Stimulated activated effector memory CD8-positive, alpha-beta T cell treated with anti-CD3 and anti-CD28 coated beads, Interleukin-12 subunit alpha, Interleukin-12 subunit beta, amount 100 ng/mL, for 72 hours (primary cell): ENCODE results near the gene PDE7B.

Experiments used
- ATAC-seq: fragments of 150-1000 bp; cut with Tn5 transposase; 2 replicates; pipeline ENCODE4 v1.10.0; 2021
- DNase-seq, 2 donors: peaks; one replicate each; pipeline ENCODE4 v3.0.0; 2021 to 2022; ENCODE audit warnings: low spot score in 2 of 2
- H3K27ac Mint-ChIP-seq: one replicate; pipeline ENCODE4 v1.8.0; 2022; ENCODE audit warnings: mild to moderate bottlenecking, mixed read lengths
- H3K36me3 Mint-ChIP-seq: one replicate; pipeline ENCODE4 v1.8.0; 2022; ENCODE audit warnings: mild to moderate bottlenecking, mixed read lengths
- H3K4me1 Mint-ChIP-seq: one replicate; pipeline ENCODE4 v1.8.0; 2022; ENCODE audit warnings: mixed read lengths
- H3K4me3 Mint-ChIP-seq: one replicate; pipeline ENCODE4 v1.8.0; 2022; ENCODE audit warnings: mild to moderate bottlenecking, mixed read lengths
- H3K9me3 Mint-ChIP-seq: one replicate; pipeline ENCODE4 v1.8.0; 2022; ENCODE audit warnings: mixed read lengths

Gene PDE7B

DNA sequence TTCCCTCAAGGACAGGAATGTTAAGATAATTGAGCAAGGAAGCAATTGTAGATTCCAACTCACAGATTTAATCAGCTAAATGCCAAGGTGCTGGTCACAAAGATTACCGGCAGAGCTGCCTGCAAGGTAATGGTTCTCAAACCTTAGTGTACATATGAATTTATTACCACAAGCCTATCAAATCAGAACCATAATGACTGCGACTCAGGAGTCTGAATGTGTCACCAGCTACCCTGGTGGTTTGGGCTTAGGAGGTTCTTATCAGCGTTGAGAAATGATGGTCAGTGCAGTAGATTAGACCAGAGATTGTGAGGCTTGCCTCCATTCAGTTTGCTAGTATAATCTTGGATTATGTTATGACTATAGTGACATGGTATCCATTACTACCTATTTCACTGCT, 319.7 kb downstream of the PDE7B start:
- no peak for DNase-seq
- no peak overlapping the region for H3K27ac Mint-ChIP-seq
- no peak for ATAC-seq
- no peaks in the 10 kb centered on the region for H3K4me1 Mint-ChIP-seq
- H3K9me3 Mint-ChIP-seq: peaks cover 5% of the 10 kb centered on the region
- no peaks in the 10 kb centered on the region for H3K36me3 Mint-ChIP-seq
- no peak overlapping the region for H3K4me3 Mint-ChIP-seq

DNA sequence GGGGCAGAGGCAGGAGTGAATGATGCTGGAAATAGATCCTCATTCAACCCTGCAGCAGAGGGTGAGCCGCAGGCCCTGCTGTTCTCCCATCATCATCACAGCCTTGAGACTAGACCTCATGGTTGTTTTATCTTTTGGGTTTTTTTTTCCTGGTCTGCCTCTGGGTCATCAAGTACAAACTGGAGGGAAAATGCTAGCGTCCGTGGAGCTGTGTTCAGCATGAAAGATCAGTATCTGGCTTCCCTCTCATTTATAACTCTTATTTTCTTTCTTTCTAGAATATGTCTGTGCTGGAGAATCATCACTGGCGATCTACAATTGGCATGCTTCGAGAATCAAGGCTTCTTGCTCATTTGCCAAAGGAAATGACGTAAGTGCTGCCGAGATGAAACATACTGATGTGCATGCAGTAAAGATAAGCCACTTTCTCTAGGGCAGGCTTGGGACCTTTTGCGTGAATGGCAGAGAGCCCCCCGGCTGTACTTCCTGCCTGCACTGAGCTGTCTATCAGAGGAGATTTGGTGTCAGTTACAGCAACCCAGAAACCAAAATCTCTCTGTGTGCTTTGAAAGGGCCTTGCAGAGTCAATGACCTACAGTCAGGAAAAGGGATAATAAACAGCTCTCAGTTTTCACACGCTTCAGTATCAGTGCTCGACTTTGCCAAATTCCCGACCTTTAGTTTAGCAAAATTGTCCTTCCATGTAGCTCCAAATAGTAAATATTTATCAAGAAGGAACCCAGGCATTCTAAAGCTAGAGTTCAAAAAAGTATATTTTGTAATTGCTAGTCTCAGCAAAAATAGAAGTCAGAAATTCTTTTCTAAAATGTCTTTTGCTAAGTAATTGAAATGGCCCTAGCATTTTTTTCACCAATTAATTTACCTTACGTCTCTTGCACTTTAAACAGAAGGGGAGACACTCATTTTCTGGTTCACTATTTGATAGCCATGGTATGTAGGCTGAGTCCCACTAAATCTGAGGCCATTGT, 322.3 kb downstream of the PDE7B start:
- H3K36me3 Mint-ChIP-seq: no peaks in the 10 kb centered on the region
- H3K4me3 Mint-ChIP-seq: no peak overlapping the region
- no peaks in the 10 kb centered on the region for H3K4me1 Mint-ChIP-seq
- no peak for ATAC-seq
- H3K27ac Mint-ChIP-seq: no peak overlapping the region
- DNase-seq: no peak
- H3K9me3 Mint-ChIP-seq: no peaks in the 10 kb centered on the region

DNA sequence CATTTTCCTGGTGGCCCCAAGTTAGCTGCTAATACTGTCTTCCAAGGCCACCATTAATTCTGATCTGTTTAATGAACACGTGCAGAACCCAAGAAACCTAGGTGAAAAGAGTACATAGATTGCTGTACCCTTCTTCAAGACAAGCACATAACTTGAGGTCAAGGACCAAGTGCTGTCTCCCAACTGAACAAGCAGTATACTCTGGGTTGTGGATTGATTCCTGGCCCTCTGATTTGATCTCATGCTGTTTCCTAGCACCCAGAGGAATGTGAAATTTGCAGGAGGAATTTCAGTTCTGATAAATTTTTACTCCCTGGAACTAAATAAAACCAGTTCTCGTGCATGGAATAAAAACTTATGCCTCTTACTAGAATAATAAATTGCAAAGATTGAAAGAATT, 323.0 kb downstream of the PDE7B start:
- ATAC-seq (no peak), DNase-seq (no peak)
- Mint-ChIP-seq H3K9me3 (no peaks in the 10 kb centered on the region), H3K27ac (no peak overlapping the region), H3K4me1 (no peaks in the 10 kb centered on the region), H3K36me3 (no peaks in the 10 kb centered on the region), H3K4me3 (no peak overlapping the region)

DNA sequence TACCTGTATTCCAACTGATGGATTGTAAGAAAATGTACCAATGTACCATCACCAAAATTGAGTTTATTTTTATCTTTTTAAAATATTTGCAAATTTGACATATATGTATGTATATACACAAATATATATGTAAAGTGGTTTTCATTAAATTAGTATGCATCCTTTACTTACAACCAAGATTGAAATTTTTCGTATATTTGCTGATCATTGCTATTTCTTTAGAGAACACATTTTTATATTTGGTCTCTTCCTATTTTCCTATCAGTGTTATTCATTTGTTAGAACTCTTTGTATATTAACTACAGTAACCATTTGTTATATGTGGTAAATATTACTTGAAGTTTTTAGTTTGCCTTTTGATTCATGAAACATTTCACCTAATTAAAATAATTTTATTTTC, 324.4 kb downstream of the PDE7B start:
- DNase-seq (no peak), ATAC-seq (no peak)
- H3K27ac Mint-ChIP-seq: no peak overlapping the region
- H3K9me3 Mint-ChIP-seq: no peaks in the 10 kb centered on the region
- H3K4me1 Mint-ChIP-seq: no peaks in the 10 kb centered on the region
- H3K4me3 Mint-ChIP-seq: no peak overlapping the region
- H3K36me3 Mint-ChIP-seq: no peaks in the 10 kb centered on the region

DNA sequence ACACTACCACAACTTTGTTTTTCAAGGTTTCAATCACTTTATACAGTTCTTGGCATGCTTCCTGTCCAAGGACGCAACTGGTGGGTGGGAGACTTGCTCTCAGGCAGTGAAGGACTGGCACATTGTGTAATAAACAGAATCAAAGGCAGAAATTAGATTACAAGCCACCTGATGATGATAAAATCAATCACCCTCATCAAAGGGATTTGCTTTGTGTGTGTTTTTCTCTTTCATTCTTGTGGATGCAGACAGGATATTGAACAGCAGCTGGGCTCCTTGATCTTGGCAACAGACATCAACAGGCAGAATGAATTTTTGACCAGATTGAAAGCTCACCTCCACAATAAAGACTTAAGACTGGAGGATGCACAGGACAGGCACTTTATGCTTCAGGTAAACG, 327.2 kb downstream of the PDE7B start:
- no peaks in the 10 kb centered on the region for H3K9me3 Mint-ChIP-seq
- H3K27ac Mint-ChIP-seq: no peak overlapping the region
- no peak overlapping the region for H3K4me3 Mint-ChIP-seq
- H3K4me1 Mint-ChIP-seq: no peaks in the 10 kb centered on the region
- DNase-seq (no peak), ATAC-seq (no peak)
- H3K36me3 Mint-ChIP-seq: no peaks in the 10 kb centered on the region

GRCh38 chr6:136180704-136181511, 329.4 kb downstream of the PDE7B start:
- no peak for ATAC-seq
- Mint-ChIP-seq H3K4me3 (no peak overlapping the region), H3K36me3 (no peaks in the 10 kb centered on the region), H3K27ac (no peak overlapping the region), H3K9me3 (no peaks in the 10 kb centered on the region), H3K4me1 (no peaks in the 10 kb centered on the region)
- DNase-seq: no peak

- H3K4me1 Mint-ChIP-seq: no peaks in the 10 kb centered on the region
- DNase-seq (no peak), ATAC-seq (no peak)
- no peak overlapping the region for H3K27ac Mint-ChIP-seq
- H3K4me3 Mint-ChIP-seq: no peak overlapping the region
- H3K9me3 Mint-ChIP-seq: no peaks in the 10 kb centered on the region
- no peaks in the 10 kb centered on the region for H3K36me3 Mint-ChIP-seq
Measured at GRCh38 chr6:136181512-136181833, 330.0 kb downstream of the PDE7B start.

DNA sequence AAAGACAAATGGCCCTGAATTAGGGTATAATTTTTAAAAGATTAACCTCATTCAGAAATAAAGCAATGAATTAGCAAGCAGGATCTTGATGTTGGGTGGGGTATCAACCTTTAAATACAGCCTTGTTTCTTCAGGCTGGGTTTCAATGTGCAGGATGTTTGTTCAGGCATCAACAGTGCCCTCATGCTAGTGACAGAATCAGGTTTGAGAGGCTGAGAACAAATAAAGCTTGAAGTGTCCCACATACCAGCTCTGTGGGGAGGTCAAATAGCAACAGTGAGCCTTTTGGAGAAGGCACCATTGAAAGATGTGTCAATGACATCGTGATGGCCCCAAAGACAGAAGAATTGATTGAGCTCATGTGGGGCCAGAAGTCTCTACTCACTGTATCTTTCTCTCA, 330.4 kb downstream of the PDE7B start:
- Mint-ChIP-seq H3K4me3 (no peak overlapping the region), H3K36me3 (no peaks in the 10 kb centered on the region), H3K4me1 (no peaks in the 10 kb centered on the region), H3K9me3 (no peaks in the 10 kb centered on the region), H3K27ac (no peak overlapping the region)
- DNase-seq (no peak), ATAC-seq (no peak)

- ATAC-seq (no peak), DNase-seq (no peak)
- Mint-ChIP-seq H3K9me3 (no peaks in the 10 kb centered on the region), H3K4me1 (no peaks in the 10 kb centered on the region), H3K27ac (no peak overlapping the region), H3K36me3 (no peaks in the 10 kb centered on the region), H3K4me3 (no peak overlapping the region)
Measured at GRCh38 chr6:136184738-136185137, 333.2 kb downstream of the PDE7B start.

GRCh38 chr6:136186363-136186762, 334.9 kb downstream of the PDE7B start:
- no peak for DNase-seq
- H3K27ac Mint-ChIP-seq: no peak overlapping the region
- ATAC-seq: no peak
- H3K9me3 Mint-ChIP-seq: no peaks in the 10 kb centered on the region
- H3K36me3 Mint-ChIP-seq: no peaks in the 10 kb centered on the region
- no peaks in the 10 kb centered on the region for H3K4me1 Mint-ChIP-seq
- H3K4me3 Mint-ChIP-seq: no peak overlapping the region

GRCh38 chr6:136188486-136188885, 337.0 kb downstream of the PDE7B start:
- H3K9me3 Mint-ChIP-seq: no peaks in the 10 kb centered on the region
- ATAC-seq (no peak), DNase-seq (no peak)
- no peak overlapping the region for H3K4me3 Mint-ChIP-seq
- no peaks in the 10 kb centered on the region for H3K4me1 Mint-ChIP-seq
- no peak overlapping the region for H3K27ac Mint-ChIP-seq
- H3K36me3 Mint-ChIP-seq: no peaks in the 10 kb centered on the region

DNA sequence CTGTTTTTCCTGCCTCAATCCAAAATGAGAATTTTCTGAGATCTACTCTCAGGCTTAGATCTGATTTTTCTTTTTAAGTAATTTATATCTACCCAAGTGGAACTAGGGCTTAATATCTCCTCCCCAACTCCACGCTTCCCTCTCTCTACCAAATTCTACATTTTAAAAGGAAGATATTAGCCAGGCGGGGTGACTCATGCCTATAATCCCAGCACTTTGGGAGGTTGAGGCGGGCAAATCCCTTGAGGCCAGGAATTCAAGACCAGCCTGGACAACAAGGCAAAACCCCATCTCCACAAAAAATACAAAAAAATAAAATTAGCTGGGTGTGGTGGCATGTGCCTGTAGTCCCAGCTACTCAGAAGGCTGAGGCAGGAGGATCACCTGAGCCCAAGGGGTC, 337.6 kb downstream of the PDE7B start:
- no peak for DNase-seq
- no peaks in the 10 kb centered on the region for H3K9me3 Mint-ChIP-seq
- H3K36me3 Mint-ChIP-seq: no peaks in the 10 kb centered on the region
- no peak overlapping the region for H3K27ac Mint-ChIP-seq
- H3K4me1 Mint-ChIP-seq: no peaks in the 10 kb centered on the region
- H3K4me3 Mint-ChIP-seq: no peak overlapping the region
- no peak for ATAC-seq

- no peaks in the 10 kb centered on the region for H3K9me3 Mint-ChIP-seq
- no peaks in the 10 kb centered on the region for H3K36me3 Mint-ChIP-seq
- no peak for DNase-seq
- no peaks in the 10 kb centered on the region for H3K4me1 Mint-ChIP-seq
- no peak overlapping the region for H3K4me3 Mint-ChIP-seq
- no peak for ATAC-seq
- no peak overlapping the region for H3K27ac Mint-ChIP-seq
Measured at GRCh38 chr6:136191606-136192312, 340.3 kb downstream of the PDE7B start.

DNA sequence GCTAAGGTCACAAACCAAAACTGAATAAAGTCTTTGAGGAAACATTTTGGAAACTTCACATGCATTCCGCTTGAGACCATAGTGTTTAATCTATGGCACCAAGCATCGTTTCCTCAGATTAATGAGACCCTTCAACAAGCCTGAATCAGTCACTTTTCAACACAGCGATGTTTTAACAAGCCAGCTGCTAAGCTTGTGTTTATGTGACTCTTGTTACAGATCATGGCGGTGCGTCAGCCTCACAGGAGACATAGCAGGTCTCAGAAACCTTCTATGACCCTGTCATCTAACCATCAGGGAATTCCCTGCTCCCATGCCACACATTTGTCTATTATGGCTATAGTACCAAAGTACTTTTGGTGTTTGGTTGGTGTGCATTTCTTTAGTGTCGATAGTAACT, 341.4 kb downstream of the PDE7B start:
- DNase-seq: no peak
- Mint-ChIP-seq H3K36me3 (no peaks in the 10 kb centered on the region), H3K27ac (no peak overlapping the region), H3K9me3 (no peaks in the 10 kb centered on the region), H3K4me1 (no peaks in the 10 kb centered on the region), H3K4me3 (no peak overlapping the region)
- ATAC-seq: no peak

DNA sequence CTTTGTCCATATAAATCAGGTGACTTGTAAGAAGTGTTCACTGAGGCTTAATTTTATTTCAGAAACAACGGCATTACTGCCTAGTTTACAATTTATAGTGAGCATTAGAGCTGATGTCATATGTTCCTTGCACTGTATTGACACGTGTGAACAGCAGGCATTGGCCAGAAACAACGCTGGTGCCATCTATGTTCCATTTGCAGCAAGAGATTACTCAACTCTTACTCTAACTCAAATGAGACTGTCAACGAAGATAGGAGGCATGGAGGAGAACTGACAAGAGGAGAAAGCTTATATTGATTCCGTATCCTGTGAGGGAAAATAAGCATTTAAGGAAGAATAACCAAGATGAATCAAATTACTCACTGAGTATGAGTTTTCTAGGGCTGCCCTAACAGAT, 350.2 kb downstream of the PDE7B start:
- ATAC-seq: no peak
- no peak overlapping the region for H3K4me3 Mint-ChIP-seq
- H3K9me3 Mint-ChIP-seq: no peaks in the 10 kb centered on the region

More for the DNA sequence above, 350.2 kb downstream of the PDE7B start:
- Mint-ChIP-seq H3K4me1 (no peaks in the 10 kb centered on the region), H3K27ac (no peak overlapping the region), H3K36me3 (no peaks in the 10 kb centered on the region)
- DNase-seq: no peak
